Sigmoid colon (tissue), 7 donors: Measurements from ENCODE around the gene RIOK1. TPM values are rescaled to one million over a fixed set of nuclear protein-coding genes. Genes with fewer than 3 reads are reported as not detected.

ENCODE experiments used
- DNase-seq: peaks from one replicate; pipeline ENCODE4 v3.0.0-alpha.2; 2019
- H3K27ac ChIP-seq, 4 donors: fragments of 200-600 bp; sonication (generic); one replicate each; pipeline ENCODE4 v1.5.1; 2016 to 2019; ENCODE audit warnings: mild to moderate bottlenecking in 1 of 4
- H3K27me3 ChIP-seq, 3 donors: fragments of 200-600 bp; sonication (generic); one replicate each; pipeline ENCODE4 v1.5.1; 2019; ENCODE audit warnings: mild to moderate bottlenecking in 1 of 3
- H3K36me3 ChIP-seq, 4 donors: fragments of 200-600 bp; sonication (generic); one replicate each; pipeline ENCODE4 v1.5.1; 2016 to 2019
- H3K4me1 ChIP-seq, 4 donors: fragments of 200-600 bp; sonication (generic); one replicate each; pipeline ENCODE4 v1.5.1; 2017 to 2019
- H3K4me3 ChIP-seq, 4 donors: fragments of 200-600 bp; sonication (generic); one replicate each; pipeline ENCODE4 v1.5.1; 2017 to 2019; ENCODE audit warnings: mild to moderate bottlenecking in 2 of 4, moderate library complexity in 1 of 4
- H3K9me3 ChIP-seq, 4 donors: fragments of 200-600 bp in 3 of 4; sonication (generic) in 3 of 4; one replicate each; pipeline versions ENCODE4 v1.5.1 to v1.6.1; 2013 to 2019
- EP300 ChIP-seq, 4 donors: sonication (generic); formaldehyde crosslinking; IDR thresholded peaks; one replicate each; pipeline ENCODE4 v1.6.1; 2017; ENCODE audit warnings: antibody characterized with exemption in 4 of 4
- POLR2A ChIP-seq, 2 donors: fragments of 450-650 bp; IDR thresholded peaks; one replicate each; pipeline ENCODE4 v1.6.1; 2016; ENCODE audit warnings: antibody characterized with exemption in 2 of 2, mild to moderate bottlenecking in 2 of 2, moderate library complexity in 2 of 2
- POLR2AphosphoS5 ChIP-seq, 4 donors: sonication (generic); formaldehyde crosslinking; IDR thresholded peaks; one replicate each; pipeline ENCODE4 v1.6.1; 2017; ENCODE audit warnings: antibody characterized with exemption in 4 of 4
- WGBS, 2 donors: extraction: QIAGEN DNeasy Blood & Tissue Kit; methylation state at CpG; one replicate each; pipeline ENCODE4 v1.1.7; 2013; 5-methylcytosine and 5-hydroxymethylcytosine counted together
- intact Hi-C: fragments of 100-400 bp; cut with DNase I; formaldehyde crosslinking; loops from one replicate; pipeline ENCODE4 v1.15.1; 2023
- polyA plus RNA-seq, 3 donors: library from polyadenylated mRNA; stranded (reverse); fragments of 200-250 nt; gene quantifications; one replicate each; pipeline ENCODE4 v1.2.3, GENCODE V29; 2013
- total RNA-seq, 4 donors: library from RNA; depleted of rRNA; stranded (reverse); fragments of >200 nt; gene quantifications; one replicate each; pipeline ENCODE4 v1.1.0, GENCODE V29; 2016
- TF ChIP-seq, protein P1 (sequence below), 4 experiments: fragments of 450-650 bp in 3 of 4; fragments of 200-600 bp in 1 of 4; IDR thresholded peaks; one replicate each; pipeline ENCODE4 v1.5.1; 2016 to 2019; ENCODE audit warnings: antibody characterized with exemption in 4 of 4, mild to moderate bottlenecking in 3 of 4, moderate library complexity in 2 of 4
- donor health status: healthy with polysubstance abuse.
- donor health status: Bipolar disorder and iron deficiency.
- donor health status: healthy.

Gene RIOK1
- total and polyA plus RNA-seq, 7 donors, result 10.2 to 16.9 (median 15.3) TPM

- 96 to 98% methylated on average over 4 of the region's 4 CpGs for WGBS, 2 donors
- Histone ChIP-seq H3K36me3 (peaks cover 22 to 99% (median 46%) of the 10 kb centered on the region in 4 donors), H3K27ac (no peak overlapping the region), H3K9me3 (no peaks in the 10 kb centered on the region), H3K4me3 (no peak overlapping the region), H3K4me1 (no peaks in the 10 kb centered on the region), H3K27me3 (no peaks in the 10 kb centered on the region)
- intact Hi-C loops, result no loop called here
- TF ChIP-seq POLR2A (IDR thresholded peaks at IDR 0.05) (no peak), POLR2AphosphoS5 (IDR thresholded peaks at IDR 0.05) (no peak)
- TF ChIP-seq, protein P1, sequence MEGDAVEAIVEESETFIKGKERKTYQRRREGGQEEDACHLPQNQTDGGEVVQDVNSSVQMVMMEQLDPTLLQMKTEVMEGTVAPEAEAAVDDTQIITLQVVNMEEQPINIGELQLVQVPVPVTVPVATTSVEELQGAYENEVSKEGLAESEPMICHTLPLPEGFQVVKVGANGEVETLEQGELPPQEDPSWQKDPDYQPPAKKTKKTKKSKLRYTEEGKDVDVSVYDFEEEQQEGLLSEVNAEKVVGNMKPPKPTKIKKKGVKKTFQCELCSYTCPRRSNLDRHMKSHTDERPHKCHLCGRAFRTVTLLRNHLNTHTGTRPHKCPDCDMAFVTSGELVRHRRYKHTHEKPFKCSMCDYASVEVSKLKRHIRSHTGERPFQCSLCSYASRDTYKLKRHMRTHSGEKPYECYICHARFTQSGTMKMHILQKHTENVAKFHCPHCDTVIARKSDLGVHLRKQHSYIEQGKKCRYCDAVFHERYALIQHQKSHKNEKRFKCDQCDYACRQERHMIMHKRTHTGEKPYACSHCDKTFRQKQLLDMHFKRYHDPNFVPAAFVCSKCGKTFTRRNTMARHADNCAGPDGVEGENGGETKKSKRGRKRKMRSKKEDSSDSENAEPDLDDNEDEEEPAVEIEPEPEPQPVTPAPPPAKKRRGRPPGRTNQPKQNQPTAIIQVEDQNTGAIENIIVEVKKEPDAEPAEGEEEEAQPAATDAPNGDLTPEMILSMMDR (IDR thresholded peaks at IDR 0.05), result no peak
- DNase-seq, result no peak
Measured at GRCh38 chr6:7410851-7411250, 21.2 kb downstream of the RIOK1 start.

GRCh38 chr6:7411328-7411727 is 21.7 kb downstream of the RIOK1 start:
- intact Hi-C loops, result no loop called here
- no peaks in the 10 kb centered on the region for H3K27me3 ChIP-seq
- peaks cover 27 to 99% (median 45%) of the 10 kb centered on the region in 4 donors for H3K36me3 ChIP-seq
- no peak overlapping the region for H3K4me3 ChIP-seq
- no peaks in the 10 kb centered on the region for H3K4me1 ChIP-seq
- H3K9me3 ChIP-seq, result no peaks in the 10 kb centered on the region
- 93 to 95% methylated on average over 2 of the region's 2 CpGs for WGBS, 2 donors
- H3K27ac ChIP-seq, result no peak overlapping the region
- TF ChIP-seq POLR2A (IDR thresholded peaks at IDR 0.05), result no peak
- TF ChIP-seq EP300 (IDR thresholded peaks at IDR 0.05), result no peak
- no peak for TF ChIP-seq POLR2AphosphoS5 (IDR thresholded peaks at IDR 0.05)
- TF ChIP-seq, protein P1 (IDR thresholded peaks at IDR 0.05), result no peak
- no peak for DNase-seq

- TF ChIP-seq, protein P1 (IDR thresholded peaks at IDR 0.05), result no peak
- no peak for TF ChIP-seq EP300 (IDR thresholded peaks at IDR 0.05)
- Histone ChIP-seq H3K4me1 (no peaks in the 10 kb centered on the region), H3K27ac (no peak overlapping the region), H3K4me3 (no peak overlapping the region), H3K36me3 (peaks cover 21 to 99% (median 44%) of the 10 kb centered on the region in 4 donors), H3K9me3 (no peaks in the 10 kb centered on the region), H3K27me3 (no peaks in the 10 kb centered on the region)
- WGBS, 2 donors, result 16 to 69% methylated on average over 2 of the region's 2 CpGs
- no peak for DNase-seq
- intact Hi-C loops, result no loop called here
Measured at GRCh38 chr6:7413151-7413823, 23.7 kb downstream of the RIOK1 start.

DNA sequence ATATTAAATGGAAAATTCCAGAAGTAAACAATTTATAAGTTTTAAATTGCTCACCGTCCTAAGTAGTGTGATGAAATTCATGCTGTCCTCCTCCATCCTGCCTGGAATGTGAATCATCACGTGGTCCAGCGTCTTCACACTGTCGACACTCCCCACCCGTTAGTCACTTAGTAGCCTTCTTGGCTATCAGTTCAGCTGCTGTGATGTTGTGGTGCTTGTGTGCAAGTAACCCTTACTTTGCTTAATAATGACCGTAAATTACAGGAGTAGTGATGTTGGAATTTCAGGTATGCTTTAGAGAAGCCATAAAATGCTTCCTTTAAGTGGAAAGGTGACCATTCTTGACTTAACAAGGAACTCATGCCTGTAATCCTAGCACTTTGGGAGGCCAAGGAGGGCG is 25.2 kb downstream of the RIOK1 start:
- Histone ChIP-seq H3K27me3 (no peaks in the 10 kb centered on the region), H3K9me3 (no peaks in the 10 kb centered on the region), H3K27ac (no peak overlapping the region), H3K4me1 (no peaks in the 10 kb centered on the region), H3K36me3 (peaks cover 20 to 88% (median 44%) of the 10 kb centered on the region in 4 donors), H3K4me3 (no peak overlapping the region)
- 84 to 90% methylated on average over 7 of the region's 7 CpGs for WGBS, 2 donors
- TF ChIP-seq, protein P1 (IDR thresholded peaks at IDR 0.05), result no peak
- TF ChIP-seq EP300 (IDR thresholded peaks at IDR 0.05), result no peak
- TF ChIP-seq POLR2A (IDR thresholded peaks at IDR 0.05), result no peak
- no peak for TF ChIP-seq POLR2AphosphoS5 (IDR thresholded peaks at IDR 0.05)
- intact Hi-C loops, result no loop called here
- no peak for DNase-seq

- no peak overlapping the region for H3K4me3 ChIP-seq
- intact Hi-C loops, result no loop called here
- H3K27ac ChIP-seq, result no peak overlapping the region
- H3K36me3 ChIP-seq, result peaks cover 7 to 60% (median 27%) of the 10 kb centered on the region in 4 donors
- no peaks in the 10 kb centered on the region for H3K9me3 ChIP-seq
- TF ChIP-seq EP300 (IDR thresholded peaks at IDR 0.05) (no peak), POLR2A (IDR thresholded peaks at IDR 0.05) (no peak), POLR2AphosphoS5 (IDR thresholded peaks at IDR 0.05) (no peak)
- TF ChIP-seq, protein P1 (IDR thresholded peaks at IDR 0.05), result no peak
- 86 to 91% methylated on average over 2 of the region's 2 CpGs for WGBS, 2 donors
- no peaks in the 10 kb centered on the region for H3K4me1 ChIP-seq
- DNase-seq, result no peak
- H3K27me3 ChIP-seq, result no peaks in the 10 kb centered on the region
Measured at GRCh38 chr6:7417684-7418083, 28.1 kb downstream of the RIOK1 start.
